ENCODE results near the gene FOXRED2. TPM values are rescaled to one million over a fixed set of nuclear protein-coding genes. Genes with fewer than 3 reads are reported as not detected.

The FOXRED2 gene
- polyA plus RNA-seq, 6 donors from 2014 or later, result 2.0 to 6.3 (median 3.2) TPM

DNA sequence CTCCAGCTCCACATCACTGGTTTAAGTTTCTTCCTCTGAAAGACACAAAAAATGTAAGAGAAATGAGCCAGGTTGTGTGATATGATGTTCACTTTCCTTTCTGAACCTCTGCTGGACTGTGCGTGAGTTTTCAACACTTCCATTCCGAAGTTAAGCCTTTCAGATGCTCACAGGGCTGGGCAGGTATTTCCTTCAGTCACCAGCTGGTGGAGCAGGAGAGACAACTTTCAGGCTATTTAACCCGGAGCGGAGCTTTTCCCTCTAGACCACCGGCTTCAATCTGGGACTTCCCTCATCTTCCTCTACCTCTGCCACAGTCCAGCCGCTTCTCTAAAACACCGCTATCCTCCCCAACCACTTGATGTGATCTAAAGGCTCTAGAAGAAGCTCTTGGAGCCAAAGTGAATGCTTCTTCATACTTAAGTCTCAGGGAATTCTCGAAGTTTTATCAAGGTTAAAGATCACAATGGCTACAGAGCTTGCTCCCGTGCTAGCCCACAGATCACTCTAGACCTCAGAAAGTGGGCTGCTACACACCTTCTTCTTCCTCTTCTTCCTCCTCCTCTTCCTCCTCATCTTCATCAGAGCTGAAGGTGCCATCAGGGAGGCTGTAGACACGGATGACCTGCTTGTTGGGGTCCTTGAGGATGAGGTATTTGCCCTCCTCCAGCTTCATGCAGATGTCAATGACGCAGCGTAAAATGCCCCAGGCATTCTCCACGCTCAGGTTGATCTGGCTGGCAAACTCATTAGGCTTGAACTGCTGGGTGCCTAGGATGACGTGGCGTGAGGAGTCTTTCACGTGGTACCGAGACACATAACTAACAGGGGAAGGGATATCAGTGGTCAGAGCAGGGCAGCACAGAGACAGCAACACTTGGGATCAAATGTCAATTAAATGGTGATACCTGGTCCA, 4.4 kb upstream of the FOXRED2 start:
- Mint-ChIP-seq H3K4me1 (peaks cover 8 to 14% (median 12%) of the 10 kb centered on the region in 3 donors), H3K27me3 (no peaks in the 10 kb centered on the region), H3K36me3 (peaks cover 26 to 49% of the 10 kb centered on the region in 2 donors), H3K27ac (peak overlapping the region in 5 of 6 donors; percentile 61 to 94 (median 69)), H3K4me3 (peak overlapping the region in 2 of 8 donors; percentile 37 to 60), H3K9me3 (no peaks in the 10 kb centered on the region)
- peak; percentile 14 to 16 for ATAC-seq (ENCODE audit: low read depth in 2 of 2)
- peak; percentile 25 for DNase-seq

- DNase-seq (no peak), ATAC-seq (ENCODE audit: low read depth in 2 of 2) (no peak)
- Mint-ChIP-seq H3K4me1 (peaks cover 8 to 14% (median 12%) of the 10 kb centered on the region in 3 donors), H3K36me3 (peaks cover 18 to 40% of the 10 kb centered on the region in 2 donors), H3K27me3 (no peaks in the 10 kb centered on the region), H3K4me3 (peak overlapping the region in 1 of 8 donors; percentile 50), H3K27ac (peak overlapping the region in 2 of 6 donors; percentile 61 to 87), H3K9me3 (no peaks in the 10 kb centered on the region)
Measured at GRCh38 chr22:36510384-36510783, 3.5 kb upstream of the FOXRED2 start.

DNA sequence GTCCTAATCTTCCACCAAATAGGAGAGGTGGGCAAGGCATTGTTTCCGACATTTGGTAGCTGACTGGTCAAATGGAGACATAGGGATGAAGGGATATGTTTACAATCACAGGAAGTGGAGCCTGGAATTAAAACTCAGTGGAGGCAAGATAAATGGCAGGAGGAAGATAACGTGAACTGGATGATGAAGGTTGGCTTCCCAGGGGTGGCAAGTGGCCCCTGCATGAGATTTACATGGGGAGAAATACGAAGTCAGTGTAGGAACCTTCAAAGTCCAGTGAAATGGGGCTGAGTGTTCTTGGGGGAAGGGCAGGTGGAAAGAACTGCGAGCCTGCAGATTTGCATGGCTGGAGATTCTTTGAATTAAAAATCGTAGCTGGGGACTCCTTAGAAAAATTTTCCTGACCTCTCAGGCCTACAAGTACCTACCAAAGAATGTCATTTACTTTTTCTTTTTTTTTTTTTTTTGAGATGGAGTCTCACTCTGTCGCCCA, 724 bp upstream of the FOXRED2 start:
- peak overlapping the region in 7 of 8 donors; percentile 10 to 87 (median 73) for H3K4me3 Mint-ChIP-seq
- DNase-seq, result no peak
- peaks cover 5 to 19% of the 10 kb centered on the region in 2 donors for H3K36me3 Mint-ChIP-seq
- ATAC-seq (ENCODE audit: low read depth in 2 of 2), result no peak
- H3K27ac Mint-ChIP-seq, result peak overlapping the region in 3 of 6 donors; percentile 3 to 69 (median 56)
- H3K9me3 Mint-ChIP-seq, result no peaks in the 10 kb centered on the region
- no peaks in the 10 kb centered on the region for H3K27me3 Mint-ChIP-seq
- peaks cover 8 to 14% (median 12%) of the 10 kb centered on the region in 3 donors for H3K4me1 Mint-ChIP-seq

GRCh38 chr22:36505998-36506635, 723 bp downstream of the FOXRED2 start:
- peaks cover 3 to 9% (median 9%) of the 10 kb centered on the region in 3 donors for H3K4me1 Mint-ChIP-seq
- no peaks in the 10 kb centered on the region for H3K27me3 Mint-ChIP-seq
- ATAC-seq (ENCODE audit: low read depth in 2 of 2) (no peak), DNase-seq (no peak)
- H3K27ac Mint-ChIP-seq, result peak overlapping the region in 2 of 6 donors; percentile 9 to 73
- peak overlapping the region in 7 of 8 donors; percentile 70 to 88 (median 80) for H3K4me3 Mint-ChIP-seq
- H3K9me3 Mint-ChIP-seq, result no peaks in the 10 kb centered on the region
- peaks cover 0 to 4% of the 10 kb centered on the region in 2 donors for H3K36me3 Mint-ChIP-seq

- no peak for DNase-seq
- Mint-ChIP-seq H3K27me3 (no peaks in the 10 kb centered on the region), H3K27ac (peak overlapping the region in 1 of 6 donors; percentile 92)
Measured at GRCh38 chr22:36497910-36498665, 8.8 kb downstream of the FOXRED2 start.

DNA sequence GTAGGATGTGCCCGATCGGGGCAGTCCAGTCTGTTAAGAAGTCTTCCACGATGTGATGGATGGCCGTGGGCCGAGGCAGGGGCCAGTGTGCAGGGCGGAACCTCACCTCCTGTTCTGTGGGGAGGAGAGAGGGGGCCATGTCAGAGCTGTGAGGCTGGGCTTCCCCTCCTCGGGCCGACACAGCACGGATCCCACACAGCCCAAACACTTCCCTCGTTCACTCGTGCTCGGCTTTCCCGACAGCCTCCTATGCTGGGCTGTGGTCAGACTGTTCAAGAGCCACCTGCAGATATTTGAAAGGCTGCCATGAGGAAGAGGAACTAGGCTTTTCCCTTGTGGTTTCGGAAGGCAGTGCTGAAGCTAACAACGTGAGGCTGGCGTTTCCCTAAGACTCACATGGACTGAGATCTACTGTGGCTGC, 13.1 kb downstream of the FOXRED2 start:
- DNase-seq (peak; percentile 80), ATAC-seq (ENCODE audit: low read depth in 2 of 2) (peak; percentile 90 to 94)
- H3K36me3 Mint-ChIP-seq, result peaks cover 0 to 5% of the 10 kb centered on the region in 2 donors
- H3K27ac Mint-ChIP-seq, result peak overlapping the region; percentile 86 to 97 (median 90)
- H3K4me1 Mint-ChIP-seq, result peaks cover 21 to 40% (median 37%) of the 10 kb centered on the region in 3 donors
- no peaks in the 10 kb centered on the region for H3K9me3 Mint-ChIP-seq
- H3K4me3 Mint-ChIP-seq, result peak overlapping the region; percentile 18 to 87 (median 76)
- H3K27me3 Mint-ChIP-seq, result no peaks in the 10 kb centered on the region

More at GRCh38 chr22:36497910-36498665, 8.8 kb downstream of the FOXRED2 start:
- H3K36me3 Mint-ChIP-seq, result no peaks in the 10 kb centered on the region
- peak overlapping the region in 1 of 8 donors; percentile 33 for H3K4me3 Mint-ChIP-seq
- ATAC-seq (ENCODE audit: low read depth in 2 of 2), result no peak
- peaks cover 10 to 23% (median 17%) of the 10 kb centered on the region in 3 donors for H3K4me1 Mint-ChIP-seq
- no peaks in the 10 kb centered on the region for H3K9me3 Mint-ChIP-seq

DNA sequence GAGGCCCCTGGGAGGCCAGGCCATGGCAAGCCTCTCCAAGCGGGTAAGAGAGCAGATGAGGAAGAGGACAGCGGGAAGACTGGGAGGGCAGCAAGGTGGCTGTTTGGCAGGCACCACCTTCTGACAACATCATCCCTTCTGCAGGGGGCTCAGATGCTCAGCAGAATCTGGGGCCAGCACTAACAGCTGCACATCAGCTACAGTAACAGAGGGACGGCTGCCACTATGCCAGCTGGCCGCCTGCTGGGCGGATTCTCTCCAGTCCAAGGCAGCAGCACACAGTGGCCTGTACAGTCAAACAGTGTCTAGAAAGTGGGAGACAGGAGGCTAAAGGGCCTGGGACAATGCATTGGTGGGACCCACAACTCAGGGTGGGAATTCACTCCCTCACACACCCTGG, 14.7 kb downstream of the FOXRED2 start:
- no peak for DNase-seq
- Mint-ChIP-seq H3K27ac (peak overlapping the region in 4 of 6 donors; percentile 39 to 92 (median 83)), H3K27me3 (no peaks in the 10 kb centered on the region), H3K36me3 (peaks cover 0 to 6% of the 10 kb centered on the region in 2 donors), H3K9me3 (peaks cover 0 to 1% (median 0%) of the 10 kb centered on the region in 7 donors), H3K4me3 (peak overlapping the region in 7 of 8 donors; percentile 17 to 74 (median 69)), H3K4me1 (peaks cover 24 to 40% (median 39%) of the 10 kb centered on the region in 3 donors)
- no peak for ATAC-seq (ENCODE audit: low read depth in 2 of 2)

DNA sequence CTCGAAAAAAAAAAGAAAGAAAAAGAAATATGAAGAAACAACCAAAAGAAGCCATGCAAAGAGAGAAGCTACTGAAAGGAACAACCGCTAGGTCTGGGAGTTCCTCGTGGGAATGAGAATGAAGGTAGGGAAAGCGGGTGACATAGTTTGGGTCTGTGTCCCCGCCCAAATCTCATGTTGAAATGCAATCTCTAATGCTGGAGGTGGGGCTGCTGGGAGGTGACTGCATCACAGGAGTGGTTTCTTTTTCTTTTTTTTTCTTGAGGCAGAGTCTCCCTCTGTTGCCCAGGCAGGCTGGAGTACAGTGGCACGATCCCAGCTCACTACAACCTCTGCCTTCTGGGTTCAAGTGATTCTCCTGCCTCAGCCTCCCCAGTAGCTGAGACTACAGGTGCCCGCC, 15.7 kb downstream of the FOXRED2 start:
- Mint-ChIP-seq H3K9me3 (peaks cover 0 to 1% (median 0%) of the 10 kb centered on the region in 7 donors), H3K4me1 (peaks cover 25 to 40% (median 34%) of the 10 kb centered on the region in 3 donors), H3K27me3 (no peaks in the 10 kb centered on the region), H3K4me3 (peak overlapping the region in 2 of 8 donors; percentile 10 to 15), H3K36me3 (peaks cover 0 to 6% of the 10 kb centered on the region in 2 donors), H3K27ac (no peak overlapping the region)
- ATAC-seq (ENCODE audit: low read depth in 2 of 2), result no peak
- no peak for DNase-seq

DNA sequence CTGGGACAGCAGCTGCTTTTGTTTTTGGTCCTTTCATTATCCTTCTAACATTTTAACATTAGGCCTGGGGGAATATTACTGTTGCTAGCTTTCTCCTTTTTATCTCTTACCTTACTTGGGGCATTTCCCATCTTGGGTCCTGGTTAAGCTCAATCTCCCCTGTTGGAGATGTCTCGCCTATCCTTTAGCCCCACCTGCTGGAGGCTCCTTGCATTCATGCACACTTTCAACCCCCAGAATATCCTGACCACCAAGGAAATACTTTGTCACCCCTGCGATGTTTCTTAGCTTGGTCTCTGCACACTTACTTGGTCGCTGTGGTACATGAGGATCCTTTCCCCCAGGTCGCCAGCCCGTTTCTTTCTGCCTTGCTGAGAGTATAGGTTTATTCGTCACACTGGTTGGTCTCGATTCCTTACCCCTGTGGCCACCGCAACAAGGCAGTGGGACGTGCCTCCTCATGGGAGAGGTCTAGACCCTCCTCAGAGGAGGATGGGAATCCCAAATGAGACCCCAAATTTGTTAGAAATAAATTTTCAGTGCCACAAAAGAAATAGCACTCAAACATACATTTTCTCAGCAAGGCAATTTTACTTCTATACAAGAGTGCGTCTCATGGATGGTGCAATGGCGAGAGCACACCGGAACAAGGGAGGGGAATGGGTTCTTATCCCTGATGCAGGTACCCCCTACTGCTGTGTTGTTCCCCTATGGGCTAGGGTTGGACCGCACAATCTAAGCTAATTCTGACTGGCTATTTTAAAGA, 20.0 kb downstream of the FOXRED2 start:
- H3K27ac Mint-ChIP-seq, result peak overlapping the region in 1 of 6 donors; percentile 73
- peak; percentile 50 for DNase-seq
- peak in 1 of 2 donors; percentile 17 for ATAC-seq (ENCODE audit: low read depth in 2 of 2)
- peak overlapping the region in 1 of 8 donors; percentile 39 for H3K4me3 Mint-ChIP-seq
- H3K9me3 Mint-ChIP-seq, result peaks cover 0 to 1% (median 0%) of the 10 kb centered on the region in 7 donors
- H3K27me3 Mint-ChIP-seq, result no peaks in the 10 kb centered on the region
- H3K36me3 Mint-ChIP-seq, result peaks cover 0 to 6% of the 10 kb centered on the region in 2 donors
- peaks cover 14 to 18% (median 15%) of the 10 kb centered on the region in 3 donors for H3K4me1 Mint-ChIP-seq

DNA sequence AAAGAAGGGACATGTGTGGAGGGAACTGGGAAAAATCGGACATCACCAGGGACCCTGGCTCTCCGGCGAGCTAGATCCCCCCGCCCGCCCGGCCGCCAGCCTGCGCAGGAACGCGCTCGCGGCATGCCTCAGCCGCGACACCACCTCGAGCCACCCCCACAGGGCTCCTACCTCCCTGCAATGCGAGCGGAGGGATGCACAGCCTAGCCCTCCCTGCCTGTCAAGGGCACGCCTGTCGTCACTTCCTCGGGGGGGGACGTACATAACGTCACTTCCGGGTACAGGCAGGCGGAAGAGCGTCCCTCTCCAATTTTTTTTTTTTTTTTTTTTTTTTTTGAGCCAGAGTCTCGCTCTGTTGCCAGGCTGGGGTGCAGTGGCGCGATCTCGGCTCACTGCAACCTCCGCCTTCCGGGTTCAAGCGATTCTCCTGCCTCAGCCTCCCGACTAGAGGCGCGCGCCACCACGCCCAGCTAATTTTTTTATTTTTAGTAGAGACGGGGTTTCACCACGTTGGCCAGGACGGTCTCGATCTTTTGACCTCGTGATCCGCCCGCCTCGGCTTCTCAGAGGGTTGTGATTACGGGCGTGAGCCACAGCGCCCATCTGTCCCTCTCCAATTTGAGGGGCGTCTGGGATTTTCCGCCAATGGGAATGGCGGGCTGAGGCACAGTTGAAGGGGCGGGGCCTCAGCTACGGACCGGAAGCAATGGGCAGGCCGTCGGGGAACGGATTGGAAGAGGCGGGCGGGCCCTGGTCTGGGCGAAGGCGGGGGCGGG, 25.3 kb downstream of the FOXRED2 start, which contains the start of gene TXN2:
TXN2 (minus strand) TSS at position 248 of the 776 bp plus-strand sequence. CDS start 803 bp downstream, outside the sequence.
- ATAC-seq (ENCODE audit: low read depth in 2 of 2) (peak; percentile 82 to 85), DNase-seq (peak; percentile 94)
- Mint-ChIP-seq H3K36me3 (peaks cover 4 to 6% of the 10 kb centered on the region in 2 donors), H3K4me3 (peak within 1 kb of the TSS; percentile 82 to 99 (median 97)), H3K4me1 (peaks cover 16 to 25% (median 17%) of the 10 kb centered on the region in 3 donors), H3K27me3 (no peaks in the 10 kb centered on the region), H3K27ac (peak within 1 kb of the TSS; percentile 98 to 100 (median 99)), H3K9me3 (peaks cover 0 to 4% (median 0%) of the 10 kb centered on the region in 7 donors)

DNA sequence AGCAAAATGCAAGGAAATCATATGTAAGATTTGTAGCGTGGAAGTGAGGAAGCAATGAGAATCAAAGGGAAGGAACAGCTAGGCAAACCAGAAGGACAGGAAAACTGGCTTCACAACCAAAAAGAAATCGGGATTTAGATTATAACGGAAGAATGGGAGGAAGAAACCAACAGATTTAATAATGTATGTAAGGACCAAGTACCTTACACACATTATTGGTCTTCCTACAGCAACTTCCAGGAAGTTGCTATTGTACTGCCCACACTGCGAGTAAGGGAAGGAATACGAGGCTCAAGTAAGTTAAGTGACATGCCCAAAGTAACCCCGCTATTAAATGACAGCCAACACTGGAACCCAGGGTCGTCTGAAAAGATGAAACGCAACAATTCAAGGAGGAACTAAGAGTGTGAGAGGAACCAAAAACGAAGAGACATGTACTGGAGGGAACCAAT, 25.9 kb downstream of the FOXRED2 start:
- peaks cover 8 to 12% of the 10 kb centered on the region in 2 donors for H3K36me3 Mint-ChIP-seq
- DNase-seq (no peak), ATAC-seq (ENCODE audit: low read depth in 2 of 2) (no peak)
- peaks cover 16 to 25% (median 17%) of the 10 kb centered on the region in 3 donors for H3K4me1 Mint-ChIP-seq
- H3K27ac Mint-ChIP-seq, result peak overlapping the region; percentile 98 to 100 (median 99)
- no peaks in the 10 kb centered on the region for H3K27me3 Mint-ChIP-seq
- peak overlapping the region; percentile 82 to 99 (median 97) for H3K4me3 Mint-ChIP-seq
- H3K9me3 Mint-ChIP-seq, result peaks cover 0 to 4% (median 0%) of the 10 kb centered on the region in 7 donors

Measured in naive B cell (primary cell).